ENCODE measurements around the gene STK16. TPM values are rescaled to one million over a fixed set of nuclear protein-coding genes. Genes with fewer than 3 reads are reported as not detected.

STK16 gene
- total and polyA plus RNA-seq, 2 of the 13 experiments (the other 11 are each of a cell fraction or from before 2014, with no cell fraction given), result 28.0 to 50.9 TPM

- TF ChIP-seq GABPB1 (CRISPR knock-in tag; IDR thresholded peaks at IDR 0.05) (no peak; the same call in 1 of the 2 replicates), ZNF570 (CRISPR knock-in tag; IDR thresholded peaks at IDR 0.05; ENCODE audit: borderline replicate concordance) (no peak), ZFP90 (CRISPR knock-in tag; IDR thresholded peaks at IDR 0.05; ENCODE audit: borderline replicate concordance) (no peak), ZNF839 (CRISPR knock-in tag; IDR thresholded peaks at IDR 0.05; ENCODE audit: borderline replicate concordance) (0 out of 2 replicates have a peak, but pooled peaks have one; percentile 7), NFYB (CRISPR knock-in tag; IDR thresholded peaks at IDR 0.05) (no peak), ZNF432 (CRISPR knock-in tag; IDR thresholded peaks at IDR 0.05; ENCODE audit: borderline replicate concordance) (no peak), SIN3A (IDR thresholded peaks at IDR 0.05; ENCODE audit: borderline replicate concordance, low read depth, low read length) (no peak), RARA (CRISPR knock-in tag; IDR thresholded peaks at IDR 0.05) (peak; percentile 35; the same call in 1 of the 2 replicates), RFXAP (CRISPR knock-in tag; IDR thresholded peaks at IDR 0.05; ENCODE audit: borderline replicate concordance) (no peak), HNRNPH1 (optimal IDR thresholded peaks at IDR 0.05; ENCODE audit: low read depth, low read length) (no peak), IRF1 (CRISPR knock-in tag; IDR thresholded peaks at IDR 0.05; ENCODE audit: low read depth) (no peak), DMAP1 (CRISPR knock-in tag; IDR thresholded peaks at IDR 0.05) (peak; percentile 3; the same call in 1 of the 2 replicates), ATAD3A (CRISPR knock-in tag; IDR thresholded peaks at IDR 0.05) (no peak), ZFP41 (CRISPR knock-in tag; IDR thresholded peaks at IDR 0.05; ENCODE audit: borderline replicate concordance) (no peak), KDM5A (IDR thresholded peaks at IDR 0.05; ENCODE audit: borderline replicate concordance, low read length) (no peak), ZBTB7B (CRISPR knock-in tag; IDR thresholded peaks at IDR 0.05) (peak; percentile 16; the same call in 1 of the 2 replicates), ZFP62 (CRISPR knock-in tag; IDR thresholded peaks at IDR 0.05) (no peak), NONO (IDR thresholded peaks at IDR 0.05) (no peak), NONO (CRISPR knock-in tag; conservative IDR thresholded peaks at IDR 0.05) (no peak), ZNF749 (CRISPR knock-in tag; IDR thresholded peaks at IDR 0.05; ENCODE audit: borderline replicate concordance) (no peak), DNMT3B (CRISPR knock-in tag; conservative IDR thresholded peaks at IDR 0.05) (no peak), ZFP36 (IDR thresholded peaks at IDR 0.05; ENCODE audit: borderline replicate concordance, low read depth, low read length, partially characterized antibody) (no peak), ZFP91 (CRISPR knock-in tag; IDR thresholded peaks at IDR 0.05; ENCODE audit: borderline replicate concordance) (no peak), POLR2G (IDR thresholded peaks at IDR 0.05; ENCODE audit: low read depth, low read length) (peak; percentile 19; the same call in 1 of the 2 replicates)
- TF ChIP-seq, protein P1, sequence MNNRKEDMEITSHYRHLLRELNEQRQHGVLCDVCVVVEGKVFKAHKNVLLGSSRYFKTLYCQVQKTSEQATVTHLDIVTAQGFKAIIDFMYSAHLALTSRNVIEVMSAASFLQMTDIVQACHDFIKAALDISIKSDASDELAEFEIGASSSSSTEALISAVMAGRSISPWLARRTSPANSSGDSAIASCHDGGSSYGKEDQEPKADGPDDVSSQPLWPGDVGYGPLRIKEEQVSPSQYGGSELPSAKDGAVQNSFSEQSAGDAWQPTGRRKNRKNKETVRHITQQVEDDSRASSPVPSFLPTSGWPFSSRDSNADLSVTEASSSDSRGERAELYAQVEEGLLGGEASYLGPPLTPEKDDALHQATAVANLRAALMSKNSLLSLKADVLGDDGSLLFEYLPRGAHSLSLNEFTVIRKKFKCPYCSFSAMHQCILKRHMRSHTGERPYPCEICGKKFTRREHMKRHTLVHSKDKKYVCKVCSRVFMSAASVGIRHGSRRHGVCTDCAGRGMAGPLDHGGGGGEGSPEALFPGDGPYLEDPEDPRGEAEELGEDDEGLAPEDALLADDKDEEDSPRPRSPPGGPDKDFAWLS (CRISPR knock-in tag; IDR thresholded peaks at IDR 0.05; ENCODE audit: borderline replicate concordance), result no peak
- TF ChIP-seq, protein P2, sequence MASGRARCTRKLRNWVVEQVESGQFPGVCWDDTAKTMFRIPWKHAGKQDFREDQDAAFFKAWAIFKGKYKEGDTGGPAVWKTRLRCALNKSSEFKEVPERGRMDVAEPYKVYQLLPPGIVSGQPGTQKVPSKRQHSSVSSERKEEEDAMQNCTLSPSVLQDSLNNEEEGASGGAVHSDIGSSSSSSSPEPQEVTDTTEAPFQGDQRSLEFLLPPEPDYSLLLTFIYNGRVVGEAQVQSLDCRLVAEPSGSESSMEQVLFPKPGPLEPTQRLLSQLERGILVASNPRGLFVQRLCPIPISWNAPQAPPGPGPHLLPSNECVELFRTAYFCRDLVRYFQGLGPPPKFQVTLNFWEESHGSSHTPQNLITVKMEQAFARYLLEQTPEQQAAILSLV (CRISPR knock-in tag; IDR thresholded peaks at IDR 0.05; ENCODE audit: borderline replicate concordance), result no peak
Measured at GRCh38 chr2:219207134-219207883, 38.0 kb upstream of the STK16 start (continued).
